Measurements from ENCODE around the gene NUDT21. TPM values are rescaled to one million over a fixed set of nuclear protein-coding genes. Genes with fewer than 3 reads are reported as not detected.

NUDT21 gene
- polyA plus RNA-seq, 3 donors: 33.0 to 65.0 (median 55.9) TPM

DNA sequence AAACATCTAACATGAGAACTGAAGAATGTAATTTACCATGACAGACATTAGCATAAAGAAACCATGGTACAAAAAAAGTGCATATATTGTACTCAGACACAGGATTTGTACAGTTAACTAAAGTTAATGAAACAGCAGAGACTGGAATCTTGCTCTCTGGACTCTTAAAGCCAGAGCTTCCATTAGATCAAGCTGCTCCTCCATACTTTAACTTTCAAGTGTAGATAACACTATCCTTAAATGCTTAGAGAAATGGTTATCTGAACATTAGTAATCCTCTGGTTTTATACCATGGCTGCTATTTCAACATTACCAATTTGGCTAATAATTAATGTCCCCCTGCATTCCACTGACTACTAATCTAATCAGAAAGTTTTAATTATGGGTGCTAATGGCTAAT is 3.1 kb downstream of the NUDT21 start:
- Histone ChIP-seq H3K27ac (ENCODE audit: low read depth in 1 of 2, low read length in 2 of 2) (no peak overlapping the region), H2AFZ (ENCODE audit: insufficient read depth, low read depth, low read length, poor library complexity, severe bottlenecking) (no peak overlapping the region), H3K9ac (ENCODE audit: insufficient read depth, low read length, poor library complexity, severe bottlenecking) (no peak overlapping the region), H3K4me1 (ENCODE audit: control insufficient read depth in 1 of 2, insufficient read depth in 2 of 2, low read length in 2 of 2) (peaks cover 20 to 26% of the 10 kb centered on the region in 2 donors), H4K20me1 (ENCODE audit: insufficient read depth, low read length) (peaks cover 7% of the 10 kb centered on the region), H3K27me3 (ENCODE audit: control insufficient read depth in 2 of 2, insufficient read depth in 2 of 2, low read length in 2 of 2) (no peaks in the 10 kb centered on the region), H3K79me2 (ENCODE audit: insufficient read depth, low read length) (peaks cover 65% of the 10 kb centered on the region), H3K4me2 (replicated peaks; ENCODE audit: extremely low read depth, low read length, poor library complexity, severe bottlenecking) (no peak overlapping the region), H3K4me3 (replicated peaks in 1 of 3; ENCODE audit: low read depth in 2 of 3, low read length in 3 of 3) (no peak overlapping the region), H3K9me3 (replicated peaks in 1 of 2; ENCODE audit: control insufficient read depth in 1 of 2, insufficient read depth in 1 of 2, low read length in 2 of 2) (no peaks in the 10 kb centered on the region), H3K36me3 (replicated peaks in 1 of 2; ENCODE audit: control insufficient read depth in 1 of 2, insufficient read depth in 2 of 2, low read length in 2 of 2) (peaks cover 27 to 49% of the 10 kb centered on the region in 2 donors)
- no peak for DNase-seq
- H3K36me3 Mint-ChIP-seq: peaks cover 30 to 35% of the 10 kb centered on the region in 2 donors
- no peaks in the 10 kb centered on the region for H3K27me3 Mint-ChIP-seq (ENCODE audit: low read depth in 3 of 3)
- no peak overlapping the region for H3K27ac Mint-ChIP-seq
- H3K4me3 Mint-ChIP-seq: no peak overlapping the region
- intact Hi-C loops (cut with micrococcal nuclease): no loop called here
- H3K9me3 Mint-ChIP-seq: peaks cover 0 to 1% (median 0%) of the 10 kb centered on the region in 7 donors
- H3K4me1 Mint-ChIP-seq: peaks cover 29% of the 10 kb centered on the region
- TF ChIP-seq, protein P1, sequence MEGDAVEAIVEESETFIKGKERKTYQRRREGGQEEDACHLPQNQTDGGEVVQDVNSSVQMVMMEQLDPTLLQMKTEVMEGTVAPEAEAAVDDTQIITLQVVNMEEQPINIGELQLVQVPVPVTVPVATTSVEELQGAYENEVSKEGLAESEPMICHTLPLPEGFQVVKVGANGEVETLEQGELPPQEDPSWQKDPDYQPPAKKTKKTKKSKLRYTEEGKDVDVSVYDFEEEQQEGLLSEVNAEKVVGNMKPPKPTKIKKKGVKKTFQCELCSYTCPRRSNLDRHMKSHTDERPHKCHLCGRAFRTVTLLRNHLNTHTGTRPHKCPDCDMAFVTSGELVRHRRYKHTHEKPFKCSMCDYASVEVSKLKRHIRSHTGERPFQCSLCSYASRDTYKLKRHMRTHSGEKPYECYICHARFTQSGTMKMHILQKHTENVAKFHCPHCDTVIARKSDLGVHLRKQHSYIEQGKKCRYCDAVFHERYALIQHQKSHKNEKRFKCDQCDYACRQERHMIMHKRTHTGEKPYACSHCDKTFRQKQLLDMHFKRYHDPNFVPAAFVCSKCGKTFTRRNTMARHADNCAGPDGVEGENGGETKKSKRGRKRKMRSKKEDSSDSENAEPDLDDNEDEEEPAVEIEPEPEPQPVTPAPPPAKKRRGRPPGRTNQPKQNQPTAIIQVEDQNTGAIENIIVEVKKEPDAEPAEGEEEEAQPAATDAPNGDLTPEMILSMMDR (IDR thresholded peaks at IDR 0.05): no peak

DNA sequence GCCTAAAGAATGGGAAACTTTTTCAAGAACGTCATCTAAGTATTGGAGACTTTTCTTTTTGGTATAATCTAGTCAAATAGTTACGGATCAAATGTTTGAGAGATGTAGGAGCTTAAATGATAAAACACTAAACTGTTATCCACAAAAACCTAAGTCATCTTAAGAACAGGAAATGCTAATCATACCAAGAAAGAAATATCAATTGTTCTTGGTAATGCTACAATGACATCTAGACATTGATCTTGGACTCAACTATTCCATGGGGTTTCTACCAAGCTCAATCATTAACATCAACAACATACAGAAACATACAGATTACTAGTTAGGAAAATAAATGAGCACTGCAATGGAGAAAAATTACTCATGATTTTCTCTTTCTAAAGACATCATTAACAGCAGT is 3.8 kb downstream of the NUDT21 start:
- no peak overlapping the region for H3K4me2 ChIP-seq (replicated peaks; ENCODE audit: extremely low read depth, low read length, poor library complexity, severe bottlenecking)

More for the DNA sequence above, 3.8 kb downstream of the NUDT21 start:
- Histone ChIP-seq H4K20me1 (ENCODE audit: insufficient read depth, low read length) (peaks cover 7% of the 10 kb centered on the region), H3K27me3 (ENCODE audit: control insufficient read depth in 2 of 2, insufficient read depth in 2 of 2, low read length in 2 of 2) (no peaks in the 10 kb centered on the region), H3K4me3 (replicated peaks in 1 of 3; ENCODE audit: low read depth in 2 of 3, low read length in 3 of 3) (no peak overlapping the region), H3K36me3 (replicated peaks in 1 of 2; ENCODE audit: control insufficient read depth in 1 of 2, insufficient read depth in 2 of 2, low read length in 2 of 2) (peaks cover 30 to 56% of the 10 kb centered on the region in 2 donors), H2AFZ (ENCODE audit: insufficient read depth, low read depth, low read length, poor library complexity, severe bottlenecking) (no peak overlapping the region), H3K79me2 (ENCODE audit: insufficient read depth, low read length) (peaks cover 58% of the 10 kb centered on the region), H3K4me1 (ENCODE audit: control insufficient read depth in 1 of 2, insufficient read depth in 2 of 2, low read length in 2 of 2) (peaks cover 16 to 21% of the 10 kb centered on the region in 2 donors), H3K9ac (ENCODE audit: insufficient read depth, low read length, poor library complexity, severe bottlenecking) (no peak overlapping the region), H3K9me3 (replicated peaks in 1 of 2; ENCODE audit: control insufficient read depth in 1 of 2, insufficient read depth in 1 of 2, low read length in 2 of 2) (no peaks in the 10 kb centered on the region), H3K27ac (ENCODE audit: low read depth in 1 of 2, low read length in 2 of 2) (no peak overlapping the region)
- Mint-ChIP-seq H3K36me3 (peaks cover 37 to 42% of the 10 kb centered on the region in 2 donors), H3K9me3 (peaks cover 0 to 1% (median 0%) of the 10 kb centered on the region in 7 donors), H3K27me3 (ENCODE audit: low read depth in 3 of 3) (no peaks in the 10 kb centered on the region), H3K27ac (no peak overlapping the region), H3K4me3 (no peak overlapping the region), H3K4me1 (peaks cover 25% of the 10 kb centered on the region)
- no peak for DNase-seq
- TF ChIP-seq, protein P1 (IDR thresholded peaks at IDR 0.05): no peak
- intact Hi-C loops (cut with micrococcal nuclease): no loop called here
- no CpG with 5 or more reads among the region's 2 CpGs for WGBS (ENCODE audit: insufficient coverage)
